Effector CD8-positive, alpha-beta T cell (primary cell): ENCODE results near the gene SLCO3A1.
"Not testable (repeated sequence)": the region's sequence is repeated elsewhere in the genome, so short reads cannot be mapped to it uniquely, and the experiment has no call there.

Experiments
- DNase-seq: peaks from one replicate; lab custom pipeline; 2025; lab: John Stamatoyannopoulos, UW

The SLCO3A1 gene

GRCh38 chr15:92035551-92035950 lies 182.0 kb downstream of the SLCO3A1 start:
- DNase-seq = no peak

DNA sequence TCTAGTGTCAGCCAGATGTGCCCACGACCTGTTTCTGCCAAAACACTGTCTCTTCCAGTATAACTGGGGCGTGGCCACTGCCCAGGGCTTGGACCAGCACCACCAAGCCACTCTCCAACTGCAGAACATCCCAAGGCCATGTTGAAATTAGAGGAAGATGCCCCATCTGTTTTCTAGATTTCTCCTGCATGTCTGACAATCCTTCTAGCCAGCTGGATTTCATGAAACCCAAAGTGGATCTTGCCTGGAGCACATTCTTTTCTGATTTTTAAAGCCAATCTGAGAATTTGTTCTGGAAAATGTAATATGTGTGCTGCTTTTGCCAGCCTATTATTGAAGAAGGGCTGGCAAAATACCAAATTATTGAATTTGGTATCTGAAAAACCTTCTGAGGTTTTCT lies 182.5 kb downstream of the SLCO3A1 start:
- no peak for DNase-seq

DNA sequence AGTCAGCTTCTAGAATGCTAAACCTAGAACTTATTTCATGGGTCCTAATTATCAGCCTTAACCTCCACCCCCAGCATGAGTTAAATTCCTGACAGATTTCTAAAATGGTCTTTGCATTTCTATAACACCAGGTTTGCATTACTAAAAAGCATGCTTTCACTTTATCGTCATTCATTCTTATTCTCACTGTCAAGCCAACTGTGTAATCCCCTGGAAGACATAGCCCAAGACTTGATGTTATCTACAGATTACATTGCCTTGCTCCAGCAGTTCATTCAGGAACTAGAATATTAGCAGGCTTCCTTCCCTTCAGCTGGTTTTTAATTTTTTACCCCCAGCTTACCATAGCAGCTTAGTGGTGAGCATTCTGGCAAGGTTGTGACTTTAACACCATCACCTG lies 184.0 kb downstream of the SLCO3A1 start:
- no peak for DNase-seq

GRCh38 chr15:92040350-92040749 lies 186.8 kb downstream of the SLCO3A1 start:
- DNase-seq = no peak

DNA sequence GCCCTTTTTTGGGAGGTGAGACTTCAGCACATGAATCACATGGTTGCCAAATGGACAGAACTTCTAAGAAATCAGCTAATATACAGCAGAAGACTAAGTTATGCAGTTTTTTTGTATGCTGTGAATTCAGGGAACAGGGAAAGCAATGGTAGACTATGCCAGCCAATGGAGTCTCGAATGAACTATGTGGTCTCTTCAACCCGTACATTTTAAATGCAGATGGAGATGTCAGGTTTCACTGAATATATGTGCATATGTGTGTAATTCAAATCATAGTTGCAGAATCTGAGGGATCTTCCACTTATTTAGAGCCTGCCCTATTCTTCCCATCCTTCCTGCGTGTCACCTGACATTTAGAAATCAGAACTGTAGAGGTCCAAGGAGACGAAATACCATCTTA lies 187.9 kb downstream of the SLCO3A1 start:
- DNase-seq = no peak

DNA sequence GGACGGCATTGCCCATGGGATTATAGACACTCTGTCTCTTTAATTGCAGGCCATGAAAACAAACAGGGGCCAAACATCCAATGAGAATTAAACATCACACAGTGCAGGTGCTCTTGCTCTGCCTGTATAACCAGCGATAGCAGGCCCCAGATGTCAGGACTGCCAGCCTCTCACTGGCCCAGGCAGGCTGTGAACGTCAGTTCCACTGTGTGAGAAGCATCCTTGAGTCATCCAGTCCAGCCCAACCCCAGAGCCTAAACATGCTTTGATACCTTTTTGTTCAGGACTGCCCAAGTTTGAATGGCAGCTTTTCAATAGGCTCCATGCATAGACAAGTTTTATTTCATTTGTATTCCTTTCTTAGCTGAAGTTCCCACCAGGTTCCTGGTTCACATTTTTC lies 189.8 kb downstream of the SLCO3A1 start:
- DNase-seq = no peak

- DNase-seq = no peak
Observed at GRCh38 chr15:92044203-92044909, 190.8 kb downstream of the SLCO3A1 start.

- DNase-seq = no peak
Observed at GRCh38 chr15:92047900-92048299, 194.4 kb downstream of the SLCO3A1 start.

DNA sequence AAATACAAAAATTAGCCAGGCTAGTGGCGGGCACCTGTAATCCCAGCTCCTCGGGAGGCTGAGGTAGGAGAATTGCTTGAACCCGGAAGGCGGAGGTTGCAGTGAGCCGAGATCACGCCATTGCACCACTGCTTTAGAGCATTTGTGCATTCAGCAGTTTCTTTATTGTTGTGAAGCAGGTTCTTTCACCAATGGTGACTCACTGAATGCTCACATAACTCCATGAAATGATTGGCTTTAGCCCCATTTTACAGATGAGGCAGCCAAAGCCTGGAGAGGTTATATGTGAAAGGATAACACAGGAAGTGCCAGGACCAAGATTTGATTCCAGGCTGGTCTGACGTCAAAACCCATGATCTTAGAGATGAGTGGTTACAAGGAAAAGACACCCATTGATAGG lies 195.2 kb downstream of the SLCO3A1 start:
- no peak for DNase-seq

DNA sequence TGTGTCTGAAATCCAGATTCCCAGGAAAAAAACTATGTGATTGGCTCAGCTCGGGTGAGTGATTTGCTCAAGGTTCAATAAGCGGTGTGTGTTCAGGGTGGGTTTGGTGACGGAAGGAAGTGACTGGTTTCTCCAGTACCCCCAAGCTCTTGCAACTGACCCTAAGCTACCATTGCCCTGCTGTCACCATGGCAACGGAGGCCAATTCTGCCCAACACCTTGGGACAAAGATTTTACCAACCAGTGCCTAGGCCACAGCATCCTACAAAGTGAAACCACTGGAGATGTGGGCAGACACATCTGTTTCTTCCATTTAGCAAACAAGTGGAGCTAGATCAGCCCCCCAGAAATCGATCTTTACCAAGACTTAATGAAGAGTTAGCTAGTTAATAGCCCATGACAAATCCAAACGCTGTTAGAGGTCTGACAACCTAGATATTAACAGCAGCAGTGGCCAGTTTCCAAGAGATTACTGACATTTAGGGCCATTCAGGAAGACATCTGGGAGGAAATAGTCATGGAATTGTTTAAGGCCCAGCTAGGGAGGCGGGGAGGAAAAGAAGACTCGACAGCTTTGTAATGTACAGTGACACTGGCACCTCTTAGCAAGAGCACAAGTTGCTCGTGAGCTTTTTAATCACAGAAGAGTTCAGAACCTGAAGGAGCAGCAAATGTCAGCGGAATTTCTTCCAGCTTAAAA lies 195.9 kb downstream of the SLCO3A1 start:
- no peak for DNase-seq

DNA sequence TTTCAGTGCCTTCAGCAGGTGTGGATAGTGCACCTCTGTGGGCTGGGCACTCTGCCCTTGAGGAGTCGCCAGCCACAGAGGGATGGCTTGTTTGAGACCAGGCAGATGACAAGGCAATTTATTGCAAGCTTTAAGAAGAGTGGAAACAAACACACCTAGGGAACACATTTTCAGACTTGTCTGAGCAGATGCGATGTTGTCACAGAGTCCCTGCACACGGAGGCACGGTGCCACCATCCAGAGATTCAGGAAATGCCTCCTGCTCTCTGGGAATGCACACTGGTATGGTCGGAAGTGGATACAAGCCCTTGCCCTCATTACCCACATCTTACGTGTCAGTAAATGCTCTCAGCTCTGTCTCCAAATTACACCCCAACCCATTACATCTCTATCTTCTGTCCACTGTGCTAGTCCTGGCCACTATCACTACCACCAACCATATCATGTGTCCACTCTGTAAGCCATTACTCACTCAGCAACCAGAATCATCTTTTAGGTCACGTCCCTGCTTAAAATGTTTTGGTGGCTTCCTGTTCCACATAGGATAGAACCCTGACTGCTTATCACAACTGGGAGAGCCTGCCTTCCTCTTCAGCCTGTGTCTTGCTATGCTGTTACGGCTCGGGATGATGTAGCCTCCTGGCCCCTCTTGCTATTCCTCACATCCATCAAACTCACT lies 196.9 kb downstream of the SLCO3A1 start:
- no peak for DNase-seq

- DNase-seq = no peak
Observed at GRCh38 chr15:92051716-92052115, 198.2 kb downstream of the SLCO3A1 start.

GRCh38 chr15:92053753-92054316 lies 200.3 kb downstream of the SLCO3A1 start:
- DNase-seq = no peak

DNA sequence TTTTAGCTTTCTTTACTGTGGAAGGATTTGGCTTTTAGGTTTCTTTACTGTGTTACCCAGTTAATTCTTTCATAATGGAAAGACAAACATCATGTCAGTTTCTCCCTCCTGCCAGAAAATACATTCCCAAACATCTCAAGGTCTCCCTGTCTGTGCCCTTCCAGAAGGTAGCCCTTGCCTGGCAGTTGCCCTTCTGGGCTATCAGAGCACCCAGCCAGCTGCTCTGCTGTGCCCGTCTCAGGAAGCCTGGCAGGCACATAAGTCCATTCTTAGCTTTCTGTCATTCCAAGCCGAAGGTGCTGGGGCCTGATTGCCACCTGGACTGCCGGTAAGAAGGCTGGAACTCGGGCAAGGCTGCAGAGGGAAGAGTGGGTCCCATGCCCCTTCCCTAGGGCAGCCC lies 203.4 kb downstream of the SLCO3A1 start:
- DNase-seq = no peak

GRCh38 chr15:92059036-92059970 lies 205.8 kb downstream of the SLCO3A1 start:
- DNase-seq = no peak

DNA sequence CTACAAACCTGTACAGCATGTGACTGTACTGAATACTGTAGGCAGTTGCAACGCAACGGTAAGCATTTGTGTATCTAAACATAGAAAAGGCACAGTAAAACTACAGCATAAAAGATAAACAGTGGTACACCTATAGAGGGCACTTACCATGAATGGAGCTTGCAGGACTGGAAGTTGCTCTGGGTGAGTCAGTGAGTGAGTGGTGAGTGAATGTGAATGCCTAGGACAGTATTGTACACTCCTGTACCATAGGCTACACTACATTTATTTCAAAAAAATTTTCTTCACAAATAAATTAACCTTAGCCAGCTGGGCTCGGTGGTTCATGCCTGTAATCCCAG lies 206.4 kb downstream of the SLCO3A1 start:
- not testable (repeated sequence) for DNase-seq

DNA sequence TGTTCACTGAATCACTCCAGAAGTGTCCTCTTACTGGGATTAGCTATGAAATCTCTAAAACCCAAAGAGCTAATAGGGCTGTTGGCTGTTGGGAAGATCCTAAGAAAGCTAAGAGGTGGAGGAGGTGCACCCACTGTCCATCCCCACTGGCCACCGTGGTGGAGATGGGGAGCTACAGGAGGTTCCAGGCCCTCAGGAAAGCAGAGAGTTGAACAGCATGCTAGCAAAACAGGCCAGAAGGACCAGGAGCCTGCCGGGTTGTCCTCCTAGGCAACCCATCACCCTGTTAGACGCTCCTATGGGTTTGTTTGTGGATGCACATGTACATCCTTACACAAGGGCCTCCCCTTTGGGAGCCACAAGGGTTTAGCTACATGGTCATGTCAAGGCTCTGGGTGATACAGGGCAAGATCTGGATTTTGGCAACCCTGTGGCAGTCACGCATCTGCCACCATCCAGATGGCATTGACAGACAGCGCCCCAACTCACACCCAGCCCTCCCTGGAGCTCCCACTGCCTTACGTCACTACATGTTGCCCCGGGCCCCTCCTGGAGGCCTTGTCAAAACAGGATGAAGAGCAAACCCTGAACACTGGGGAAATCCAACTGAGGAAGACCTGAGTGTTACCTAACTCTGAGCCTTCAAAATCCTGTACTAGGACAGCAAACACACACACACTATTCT lies 208.1 kb downstream of the SLCO3A1 start:
- DNase-seq = no peak

DNA sequence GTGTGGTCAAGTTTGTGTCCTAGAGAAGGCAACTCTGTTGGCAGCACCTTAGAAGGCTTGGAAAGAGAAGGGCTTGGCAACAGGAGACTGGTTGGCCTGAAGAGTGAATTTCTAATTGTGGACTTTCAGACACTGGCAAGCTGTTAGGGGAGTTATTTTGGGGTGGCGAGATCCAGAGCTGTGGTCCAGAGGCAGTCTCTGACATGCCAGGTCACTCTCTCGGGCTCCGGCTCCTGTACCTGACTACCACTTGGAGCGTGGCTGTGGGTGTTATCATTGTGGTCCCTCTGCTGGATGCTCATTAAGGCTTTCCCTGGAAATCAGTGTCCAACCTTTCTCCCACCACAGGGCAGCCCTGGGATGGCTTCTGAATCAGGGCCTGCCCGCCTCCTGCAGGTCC lies 209.0 kb downstream of the SLCO3A1 start:
- DNase-seq = no peak

DNA sequence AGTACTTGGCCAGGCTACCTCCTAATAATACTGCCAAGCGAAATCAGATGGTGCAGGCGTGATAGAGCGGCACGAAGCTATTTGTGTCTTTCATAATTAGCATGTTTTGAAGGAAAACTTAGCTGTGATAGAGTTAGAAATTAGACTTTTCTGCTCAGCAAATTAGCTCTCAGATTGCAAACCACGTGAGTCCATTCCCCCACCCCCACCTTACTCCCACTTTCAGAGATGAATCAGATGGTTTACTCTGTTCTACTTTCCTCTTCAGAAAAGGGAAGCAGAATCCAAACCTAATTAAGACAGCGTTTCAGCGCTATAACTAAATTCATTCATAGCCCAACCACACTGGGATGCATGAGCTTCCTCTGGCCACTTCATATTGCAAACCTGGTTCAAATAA lies 214.6 kb downstream of the SLCO3A1 start:
- no peak for DNase-seq

DNA sequence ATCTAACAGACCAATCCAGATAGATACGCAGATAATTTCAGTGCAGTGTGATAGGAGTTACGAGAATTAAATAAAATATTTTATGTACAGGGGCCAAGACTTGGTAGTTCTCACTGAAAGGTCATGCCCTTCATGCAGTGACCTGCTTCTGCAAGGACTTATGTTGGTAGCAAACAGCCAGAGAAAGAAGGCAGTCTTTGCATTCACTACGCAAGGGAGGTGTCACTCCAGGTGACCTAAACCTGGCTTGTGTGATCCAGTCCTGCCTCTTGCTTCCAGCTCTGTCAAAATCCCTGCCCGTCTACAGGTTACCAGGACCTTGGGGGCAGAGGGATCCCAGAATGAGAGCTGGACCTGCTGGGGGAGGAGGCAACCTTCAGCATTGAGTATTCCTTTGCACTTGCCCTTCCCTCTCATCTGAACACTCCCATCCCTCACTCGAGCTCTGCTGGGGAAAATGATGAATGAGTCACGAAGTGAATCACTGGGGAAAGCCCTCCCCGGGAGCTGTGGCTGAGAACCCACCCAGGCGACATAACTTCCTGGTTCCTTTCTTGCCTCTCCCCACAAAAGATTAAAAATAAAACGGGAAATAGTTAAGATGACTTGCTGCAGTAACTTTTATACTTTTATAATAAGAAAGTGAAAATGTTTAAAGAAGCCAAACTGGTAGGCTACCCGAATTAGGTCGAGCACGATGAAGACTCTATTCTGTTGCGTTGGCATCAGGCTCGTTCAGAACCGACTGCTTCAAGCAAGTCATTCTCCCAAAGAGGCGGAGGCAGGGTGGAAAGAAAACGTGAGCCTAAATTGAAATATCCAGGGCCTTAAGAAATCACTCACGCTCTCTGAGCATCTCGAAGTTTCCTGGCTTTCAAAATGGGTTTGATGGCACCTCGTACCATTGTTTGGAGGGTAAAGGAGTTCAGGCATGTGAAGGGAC lies 216.1 kb downstream of the SLCO3A1 start:
- no peak for DNase-seq
